Measurements from ENCODE around the gene STIL.

Gene STIL

GRCh38 chr1:47224676-47225399, 89.1 kb downstream of the STIL start:
- H3K9me3 Mint-ChIP-seq, result no peaks in the 10 kb centered on the region
- H3K4me1 Mint-ChIP-seq (ENCODE audit: low read depth), result peaks cover 11% of the 10 kb centered on the region
- H3K36me3 Mint-ChIP-seq (ENCODE audit: low read depth), result no peaks in the 10 kb centered on the region
- no peak overlapping the region for H3K4me3 Mint-ChIP-seq
- peaks cover 49% of the 10 kb centered on the region for H3K27me3 Mint-ChIP-seq
- no peak overlapping the region for H3K27ac Mint-ChIP-seq

GRCh38 chr1:47223921-47224675, 89.8 kb downstream of the STIL start:
- Mint-ChIP-seq H3K27me3 (peaks cover 42% of the 10 kb centered on the region), H3K9me3 (no peaks in the 10 kb centered on the region), H3K27ac (no peak overlapping the region), H3K4me3 (no peak overlapping the region), H3K4me1 (ENCODE audit: low read depth) (peaks cover 5% of the 10 kb centered on the region), H3K36me3 (ENCODE audit: low read depth) (no peaks in the 10 kb centered on the region)

- Mint-ChIP-seq H3K27me3 (peaks cover 38% of the 10 kb centered on the region), H3K9me3 (no peaks in the 10 kb centered on the region), H3K4me3 (no peak overlapping the region), H3K36me3 (ENCODE audit: low read depth) (no peaks in the 10 kb centered on the region), H3K4me1 (ENCODE audit: low read depth) (peaks cover 5% of the 10 kb centered on the region), H3K27ac (no peak overlapping the region)
Measured at GRCh38 chr1:47223174-47223920, 90.6 kb downstream of the STIL start.

- H3K27me3 Mint-ChIP-seq, result peaks cover 29% of the 10 kb centered on the region
- no peaks in the 10 kb centered on the region for H3K36me3 Mint-ChIP-seq (ENCODE audit: low read depth)
Measured at GRCh38 chr1:47222476-47222875, 91.5 kb downstream of the STIL start.

GRCh38 chr1:47219590-47220220, 94.2 kb downstream of the STIL start:
- Mint-ChIP-seq H3K27me3 (peaks cover 11% of the 10 kb centered on the region), H3K9me3 (no peaks in the 10 kb centered on the region), H3K4me3 (no peak overlapping the region), H3K4me1 (ENCODE audit: low read depth) (no peaks in the 10 kb centered on the region), H3K27ac (no peak overlapping the region), H3K36me3 (ENCODE audit: low read depth) (no peaks in the 10 kb centered on the region)

More at GRCh38 chr1:47222476-47222875, 91.5 kb downstream of the STIL start:
- H3K4me1 Mint-ChIP-seq (ENCODE audit: low read depth), result peaks cover 5% of the 10 kb centered on the region
- no peak overlapping the region for H3K27ac Mint-ChIP-seq
- no peaks in the 10 kb centered on the region for H3K9me3 Mint-ChIP-seq
- no peak overlapping the region for H3K4me3 Mint-ChIP-seq

GRCh38 chr1:47219001-47219400, 94.9 kb downstream of the STIL start:
- H3K27me3 Mint-ChIP-seq, result peaks cover 11% of the 10 kb centered on the region
- H3K4me3 Mint-ChIP-seq, result no peak overlapping the region
- no peaks in the 10 kb centered on the region for H3K4me1 Mint-ChIP-seq (ENCODE audit: low read depth)
- no peak overlapping the region for H3K27ac Mint-ChIP-seq
- no peaks in the 10 kb centered on the region for H3K36me3 Mint-ChIP-seq (ENCODE audit: low read depth)
- no peaks in the 10 kb centered on the region for H3K9me3 Mint-ChIP-seq

- Mint-ChIP-seq H3K4me3 (no peak overlapping the region), H3K36me3 (ENCODE audit: low read depth) (no peaks in the 10 kb centered on the region), H3K9me3 (no peaks in the 10 kb centered on the region), H3K4me1 (ENCODE audit: low read depth) (no peaks in the 10 kb centered on the region), H3K27ac (no peak overlapping the region), H3K27me3 (peaks cover 6% of the 10 kb centered on the region)
Measured at GRCh38 chr1:47216278-47217059, 97.5 kb downstream of the STIL start.

GRCh38 chr1:47215713-47216112, 98.2 kb downstream of the STIL start:
- Mint-ChIP-seq H3K27me3 (peaks cover 2% of the 10 kb centered on the region), H3K4me1 (ENCODE audit: low read depth) (no peaks in the 10 kb centered on the region), H3K4me3 (no peak overlapping the region), H3K36me3 (ENCODE audit: low read depth) (no peaks in the 10 kb centered on the region), H3K9me3 (no peaks in the 10 kb centered on the region), H3K27ac (no peak overlapping the region)

GRCh38 chr1:47214549-47214948, 99.4 kb downstream of the STIL start:
- H3K27ac Mint-ChIP-seq, result no peak overlapping the region
- no peak overlapping the region for H3K4me3 Mint-ChIP-seq
- no peaks in the 10 kb centered on the region for H3K36me3 Mint-ChIP-seq (ENCODE audit: low read depth)
- H3K9me3 Mint-ChIP-seq, result no peaks in the 10 kb centered on the region
- no peaks in the 10 kb centered on the region for H3K27me3 Mint-ChIP-seq
- no peaks in the 10 kb centered on the region for H3K4me1 Mint-ChIP-seq (ENCODE audit: low read depth)

- Mint-ChIP-seq H3K9me3 (no peaks in the 10 kb centered on the region), H3K36me3 (ENCODE audit: low read depth) (no peaks in the 10 kb centered on the region), H3K4me3 (no peak overlapping the region), H3K4me1 (ENCODE audit: low read depth) (no peaks in the 10 kb centered on the region), H3K27ac (no peak overlapping the region), H3K27me3 (no peaks in the 10 kb centered on the region)
Measured at GRCh38 chr1:47213230-47213963, 100.5 kb downstream of the STIL start.

GRCh38 chr1:47212636-47213229, 101.2 kb downstream of the STIL start:
- H3K27ac Mint-ChIP-seq, result no peak overlapping the region

GRCh38 chr1:47211796-47212269, 102.1 kb downstream of the STIL start:
- no peaks in the 10 kb centered on the region for H3K9me3 Mint-ChIP-seq
- H3K27ac Mint-ChIP-seq, result no peak overlapping the region
- no peak overlapping the region for H3K4me3 Mint-ChIP-seq
- H3K27me3 Mint-ChIP-seq, result no peaks in the 10 kb centered on the region
- H3K36me3 Mint-ChIP-seq (ENCODE audit: low read depth), result no peaks in the 10 kb centered on the region
- no peaks in the 10 kb centered on the region for H3K4me1 Mint-ChIP-seq (ENCODE audit: low read depth)

More at GRCh38 chr1:47212636-47213229, 101.2 kb downstream of the STIL start:
- Mint-ChIP-seq H3K4me3 (no peak overlapping the region), H3K4me1 (ENCODE audit: low read depth) (no peaks in the 10 kb centered on the region), H3K36me3 (ENCODE audit: low read depth) (no peaks in the 10 kb centered on the region), H3K9me3 (no peaks in the 10 kb centered on the region), H3K27me3 (no peaks in the 10 kb centered on the region)

- Mint-ChIP-seq H3K9me3 (no peaks in the 10 kb centered on the region), H3K27me3 (peaks cover 5% of the 10 kb centered on the region), H3K4me3 (no peak overlapping the region), H3K36me3 (ENCODE audit: low read depth) (no peaks in the 10 kb centered on the region), H3K27ac (no peak overlapping the region), H3K4me1 (ENCODE audit: low read depth) (no peaks in the 10 kb centered on the region)
Measured at GRCh38 chr1:47210666-47211065, 103.3 kb downstream of the STIL start.
